Measurements from ENCODE around the gene KLHDC2.
"Not testable (repeated sequence)": the region's sequence is repeated elsewhere in the genome, so short reads cannot be mapped to it uniquely, and the experiment has no call there.

Gene KLHDC2

GRCh38 chr14:49767571-49768300 lies at the start of gene KLHDC2 (continued):
- TF ChIP-seq ZNF501 (tag by site-specific recombination; IDR thresholded peaks at IDR 0.05), result peak; percentile 28; the same call in 1 of the 2 replicates

DNA sequence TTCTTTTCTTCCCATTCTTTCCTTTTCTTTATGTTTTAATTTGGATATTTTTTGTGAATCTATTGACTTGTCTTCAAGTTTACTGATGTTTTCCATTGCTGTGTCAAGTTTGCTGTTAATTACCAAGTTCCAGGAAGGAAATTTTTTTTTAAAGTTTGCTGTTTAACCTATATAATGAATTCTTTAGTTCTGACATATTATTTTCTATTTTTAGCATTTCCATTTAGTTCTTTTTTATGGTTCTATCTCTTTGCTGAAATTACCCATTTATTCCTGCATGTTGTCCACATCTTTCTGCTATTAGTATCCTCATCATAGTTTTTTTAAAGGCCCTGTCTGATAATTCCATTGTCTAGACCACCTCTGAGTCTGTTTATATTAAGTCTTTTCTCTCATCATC lies 47.2 kb upstream of the KLHDC2 start:
- TF ChIP-seq ZNF707 (tag by site-specific recombination; IDR thresholded peaks at IDR 0.05) (no peak), ZNF133 (tag by site-specific recombination; IDR thresholded peaks at IDR 0.05) (peak; percentile 0; the same call in 1 of the 2 replicates)
- Histone ChIP-seq H3K36me3 (ENCODE audit: control insufficient read depth in 2 of 2, insufficient read depth in 1 of 2, low read length in 2 of 2) (no peaks in the 10 kb centered on the region), H3K27ac (ENCODE audit: extremely low read depth, low read depth, low read length) (no peak overlapping the region), H3K9me3 (ENCODE audit: control insufficient read depth, insufficient read depth, low read depth, low read length) (no peaks in the 10 kb centered on the region; the same call in 1 of the 2 replicates), H3K4me3 (ENCODE audit: low read depth, low read length) (no peak overlapping the region), H3K4me1 (ENCODE audit: control insufficient read depth, insufficient read depth, low read length) (no peaks in the 10 kb centered on the region)
- CTCF ChIA-PET, result no interaction called here
- POLR2A ChIA-PET, result no interaction called here

GRCh38 chr14:49721733-49722435 lies 46.1 kb upstream of the KLHDC2 start:
- H3K4me1 ChIP-seq (ENCODE audit: control insufficient read depth, insufficient read depth, low read length); H3K36me3 ChIP-seq (ENCODE audit: control insufficient read depth in 2 of 2, insufficient read depth in 1 of 2, low read length in 2 of 2); POLR2A ChIA-PET; H3K9me3 ChIP-seq (ENCODE audit: control insufficient read depth, insufficient read depth, low read depth, low read length); CTCF ChIA-PET; H3K4me3 ChIP-seq (ENCODE audit: low read depth, low read length); H3K27ac ChIP-seq (ENCODE audit: extremely low read depth, low read depth, low read length): not testable (repeated sequence)

GRCh38 chr14:49727171-49727570 lies 40.8 kb upstream of the KLHDC2 start:
- no peaks in the 10 kb centered on the region for H3K4me1 ChIP-seq (ENCODE audit: control insufficient read depth, insufficient read depth, low read length)
- CTCF ChIA-PET, result no interaction called here
- H3K36me3 ChIP-seq (ENCODE audit: control insufficient read depth in 2 of 2, insufficient read depth in 1 of 2, low read length in 2 of 2), result no peaks in the 10 kb centered on the region
- no peaks in the 10 kb centered on the region for H3K9me3 ChIP-seq (ENCODE audit: control insufficient read depth, insufficient read depth, low read depth, low read length)
- H3K4me3 ChIP-seq (ENCODE audit: low read depth, low read length), result no peak overlapping the region
- TF ChIP-seq ZNF521 (tag by site-specific recombination; IDR thresholded peaks at IDR 0.05), result no peak
- no peak for TF ChIP-seq ZNF350 (tag by site-specific recombination; IDR thresholded peaks at IDR 0.05)
- TF ChIP-seq, protein P1, sequence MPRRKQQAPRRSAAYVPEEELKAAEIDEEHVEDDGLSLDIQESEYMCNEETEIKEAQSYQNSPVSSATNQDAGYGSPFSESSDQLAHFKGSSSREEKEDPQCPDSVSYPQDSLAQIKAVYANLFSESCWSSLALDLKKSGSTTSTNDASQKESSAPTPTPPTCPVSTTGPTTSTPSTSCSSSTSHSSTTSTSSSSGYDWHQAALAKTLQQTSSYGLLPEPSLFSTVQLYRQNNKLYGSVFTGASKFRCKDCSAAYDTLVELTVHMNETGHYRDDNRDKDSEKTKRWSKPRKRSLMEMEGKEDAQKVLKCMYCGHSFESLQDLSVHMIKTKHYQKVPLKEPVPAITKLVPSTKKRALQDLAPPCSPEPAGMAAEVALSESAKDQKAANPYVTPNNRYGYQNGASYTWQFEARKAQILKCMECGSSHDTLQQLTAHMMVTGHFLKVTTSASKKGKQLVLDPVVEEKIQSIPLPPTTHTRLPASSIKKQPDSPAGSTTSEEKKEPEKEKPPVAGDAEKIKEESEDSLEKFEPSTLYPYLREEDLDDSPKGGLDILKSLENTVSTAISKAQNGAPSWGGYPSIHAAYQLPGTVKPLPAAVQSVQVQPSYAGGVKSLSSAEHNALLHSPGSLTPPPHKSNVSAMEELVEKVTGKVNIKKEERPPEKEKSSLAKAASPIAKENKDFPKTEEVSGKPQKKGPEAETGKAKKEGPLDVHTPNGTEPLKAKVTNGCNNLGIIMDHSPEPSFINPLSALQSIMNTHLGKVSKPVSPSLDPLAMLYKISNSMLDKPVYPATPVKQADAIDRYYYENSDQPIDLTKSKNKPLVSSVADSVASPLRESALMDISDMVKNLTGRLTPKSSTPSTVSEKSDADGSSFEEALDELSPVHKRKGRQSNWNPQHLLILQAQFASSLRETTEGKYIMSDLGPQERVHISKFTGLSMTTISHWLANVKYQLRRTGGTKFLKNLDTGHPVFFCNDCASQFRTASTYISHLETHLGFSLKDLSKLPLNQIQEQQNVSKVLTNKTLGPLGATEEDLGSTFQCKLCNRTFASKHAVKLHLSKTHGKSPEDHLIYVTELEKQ (tag by site-specific recombination; IDR thresholded peaks at IDR 0.05; ENCODE audit: borderline replicate concordance), result no peak
- no peak overlapping the region for H3K27ac ChIP-seq (ENCODE audit: extremely low read depth, low read depth, low read length)
- POLR2A ChIA-PET, result interaction anchor here (0.6 to 0.7 kb wide), 2 partner anchors 45 to 154 kb away, joined by 3 read pairs; no protein-coding TSS in a partner anchor

GRCh38 chr14:49732896-49733295 lies 35.1 kb upstream of the KLHDC2 start:
- ChIA-PET CTCF (interaction anchor here (0.6 to 0.7 kb wide), 4 partner anchors 11 to 866 kb away, joined by 3 to 4 read pairs (median 4); no protein-coding TSS in a partner anchor), POLR2A (no interaction called here)
- TF ChIP-seq ZNF529 (tag by site-specific recombination; IDR thresholded peaks at IDR 0.05; ENCODE audit: insufficient replicate concordance) (no peak), ZFP37 (tag by site-specific recombination; IDR thresholded peaks at IDR 0.05) (no peak)
- Histone ChIP-seq H3K27ac (ENCODE audit: extremely low read depth, low read depth, low read length) (no peak overlapping the region), H3K4me1 (ENCODE audit: control insufficient read depth, insufficient read depth, low read length) (no peaks in the 10 kb centered on the region), H3K36me3 (ENCODE audit: control insufficient read depth in 2 of 2, insufficient read depth in 1 of 2, low read length in 2 of 2) (no peaks in the 10 kb centered on the region), H3K4me3 (ENCODE audit: low read depth, low read length) (no peak overlapping the region), H3K9me3 (ENCODE audit: control insufficient read depth, insufficient read depth, low read depth, low read length) (no peaks in the 10 kb centered on the region)
